Endodermal cell (in vitro differentiated cells): ENCODE results near the gene COPS7B. TPM values are rescaled to one million over a fixed set of nuclear protein-coding genes. Genes with fewer than 3 reads are reported as not detected.

Experiments
- DNase-seq: peaks from one replicate; pipeline ENCODE4 v3.0.0-alpha.2; 2017
- H3K27ac ChIP-seq: 2 replicates; pipeline ENCODE4 v1.5.1; 2013; ENCODE audit warnings: mild to moderate bottlenecking, low read depth, low read length, moderate library complexity
- H3K27me3 ChIP-seq: 2 replicates; pipeline ENCODE4 v1.6.1; 2013; ENCODE audit warnings: mild to moderate bottlenecking, low read length, moderate library complexity; ENCODE audit not compliant: insufficient read depth, control insufficient read depth, poor library complexity, severe bottlenecking
- H3K36me3 ChIP-seq: 2 replicates; pipeline ENCODE4 v1.7.0; 2013; ENCODE audit warnings: mild to moderate bottlenecking, low read length, moderate library complexity; ENCODE audit not compliant: control insufficient read depth, insufficient read depth
- H3K4me1 ChIP-seq: one replicate; pipeline ENCODE4 v1.7.0; 2013; ENCODE audit warnings: low read length; ENCODE audit not compliant: control insufficient read depth, insufficient read depth
- H3K4me3 ChIP-seq: 2 replicates; pipeline ENCODE4 v1.5.1; 2013; ENCODE audit warnings: mild to moderate bottlenecking, low read length, moderate library complexity
- H3K9ac ChIP-seq: 2 replicates; pipeline ENCODE4 v1.6.1; 2013; ENCODE audit warnings: mild to moderate bottlenecking, low read length, moderate library complexity; ENCODE audit not compliant: poor library complexity, severe bottlenecking; ENCODE audit errors: extremely low read depth
- H3K9me3 ChIP-seq: 2 replicates; pipeline ENCODE4 v1.6.1; 2013; ENCODE audit warnings: mild to moderate bottlenecking, low read length, moderate library complexity; ENCODE audit not compliant: control insufficient read depth
- H3K27ac Mint-ChIP-seq: 2 replicates; pipeline ENCODE4 v1.8.0; 2020; ENCODE audit warnings: mixed read lengths
- H3K27me3 Mint-ChIP-seq: 2 replicates; pipeline ENCODE4 v1.8.0; 2021; ENCODE audit warnings: mild to moderate bottlenecking, mixed read lengths; ENCODE audit not compliant: insufficient read depth
- H3K36me3 Mint-ChIP-seq: 2 replicates; pipeline ENCODE4 v1.8.0; 2020; ENCODE audit warnings: low read depth, mixed read lengths
- H3K4me1 Mint-ChIP-seq: 2 replicates; pipeline ENCODE4 v1.8.0; 2020; ENCODE audit warnings: mixed read lengths
- H3K4me3 Mint-ChIP-seq: 2 replicates; pipeline ENCODE4 v1.8.0; 2020; ENCODE audit warnings: mild to moderate bottlenecking, moderate library complexity, mixed read lengths
- H3K9me3 Mint-ChIP-seq: 2 replicates; pipeline ENCODE4 v1.8.0; 2020; ENCODE audit warnings: mild to moderate bottlenecking, mixed read lengths
- CTCF ChIP-seq: fragments of 200-600 bp; sonication (generic); conservative IDR thresholded peaks from 2 replicates; pipeline ENCODE4 v1.5.0; 2021; ENCODE audit warnings: antibody characterized with exemption, mild to moderate bottlenecking
- WGBS, 2 experiments: methylation state at CpG; one replicate each; pipeline versions ENCODE4 v1.1.5 to v1.1.7; 2013; ENCODE audit warnings: missing lambda C conversion rate in 2 of 2, mixed read lengths in 1 of 2; ENCODE audit not compliant: insufficient coverage in 1 of 2, insufficient read length in 1 of 2; 5-methylcytosine and 5-hydroxymethylcytosine counted together
- total RNA-seq, 2 donors: library from RNA; stranded (reverse); fragmentation: NEBNext Ultra II Directional in 1 of 2; extraction: Animal tissue kit (Norgen Biotek cat#: 25700) in 1 of 2; gene quantifications; 2 replicates in 1 of 2; 3 replicates in 1 of 2; pipeline ENCODE4 v1.2.1, GENCODE V29; 2021

COPS7B gene
- total RNA-seq, 2 donors from 2014 or later, result 55.0 to 67.1 TPM

GRCh38 chr2:231751042-231751815 is 35.0 kb upstream of the COPS7B start:
- Histone ChIP-seq H3K9ac (no peak overlapping the region), H3K27ac (no peak overlapping the region), H3K36me3 (no peaks in the 10 kb centered on the region), H3K9me3 (no peaks in the 10 kb centered on the region), H3K4me1 (no peaks in the 10 kb centered on the region), H3K27me3 (no peaks in the 10 kb centered on the region), H3K4me3 (no peak overlapping the region)
- no peak overlapping the region for H3K27ac Mint-ChIP-seq
- no peak for DNase-seq
- H3K27me3 Mint-ChIP-seq, result no peaks in the 10 kb centered on the region
- no peaks in the 10 kb centered on the region for H3K4me1 Mint-ChIP-seq
- H3K4me3 Mint-ChIP-seq, result no peak overlapping the region
- H3K9me3 Mint-ChIP-seq, result no peaks in the 10 kb centered on the region
- TF ChIP-seq CTCF, result no peak
- H3K36me3 Mint-ChIP-seq, result no peaks in the 10 kb centered on the region
- WGBS, 2 experiments, result 91 to 100% methylated on average over 3 to 4 of the region's 4 CpGs

- Mint-ChIP-seq H3K4me3 (no peak overlapping the region), H3K36me3 (no peaks in the 10 kb centered on the region), H3K4me1 (no peaks in the 10 kb centered on the region), H3K27me3 (no peaks in the 10 kb centered on the region), H3K27ac (no peak overlapping the region), H3K9me3 (no peaks in the 10 kb centered on the region)
- Histone ChIP-seq H3K4me3 (no peak overlapping the region), H3K36me3 (no peaks in the 10 kb centered on the region), H3K27me3 (no peaks in the 10 kb centered on the region), H3K9me3 (no peaks in the 10 kb centered on the region), H3K9ac (no peak overlapping the region), H3K4me1 (no peaks in the 10 kb centered on the region), H3K27ac (no peak overlapping the region)
- WGBS, 2 experiments, result 75 to 100% methylated on average over 1 to 2 of the region's 2 CpGs
- TF ChIP-seq CTCF, result no peak
- no peak for DNase-seq
These were observed 34.2 kb upstream of the COPS7B start for GRCh38 chr2:231752061-231752460.

GRCh38 chr2:231761735-231762134 is 24.5 kb upstream of the COPS7B start:
- H3K9me3 ChIP-seq, result no peaks in the 10 kb centered on the region
- no peaks in the 10 kb centered on the region for H3K4me1 Mint-ChIP-seq
- H3K9me3 Mint-ChIP-seq, result no peaks in the 10 kb centered on the region
- H3K27me3 ChIP-seq, result no peaks in the 10 kb centered on the region
- no peak overlapping the region for H3K27ac Mint-ChIP-seq
- no peak overlapping the region for H3K27ac ChIP-seq
- no peak for TF ChIP-seq CTCF
- no peak overlapping the region for H3K4me3 Mint-ChIP-seq
- no peak overlapping the region for H3K9ac ChIP-seq
- 78 to 83% methylated on average over 1 to 2 of the region's 2 CpGs for WGBS, 2 experiments
- no peaks in the 10 kb centered on the region for H3K4me1 ChIP-seq
- H3K27me3 Mint-ChIP-seq, result peaks cover 3% of the 10 kb centered on the region
- H3K36me3 Mint-ChIP-seq, result no peaks in the 10 kb centered on the region
- no peaks in the 10 kb centered on the region for H3K36me3 ChIP-seq
- no peak overlapping the region for H3K4me3 ChIP-seq
- no peak for DNase-seq
